ENCODE measurements around the gene BRMS1L. TPM values are rescaled to one million over a fixed set of nuclear protein-coding genes. Genes with fewer than 3 reads are reported as not detected.
A peak's percentile ranks its signal among the peaks of the same experiment; 100 is the strongest.

BRMS1L gene
- total RNA-seq, 6 experiments from 2014 or later: 7.1 to 10.1 (median 8.4) TPM

DNA sequence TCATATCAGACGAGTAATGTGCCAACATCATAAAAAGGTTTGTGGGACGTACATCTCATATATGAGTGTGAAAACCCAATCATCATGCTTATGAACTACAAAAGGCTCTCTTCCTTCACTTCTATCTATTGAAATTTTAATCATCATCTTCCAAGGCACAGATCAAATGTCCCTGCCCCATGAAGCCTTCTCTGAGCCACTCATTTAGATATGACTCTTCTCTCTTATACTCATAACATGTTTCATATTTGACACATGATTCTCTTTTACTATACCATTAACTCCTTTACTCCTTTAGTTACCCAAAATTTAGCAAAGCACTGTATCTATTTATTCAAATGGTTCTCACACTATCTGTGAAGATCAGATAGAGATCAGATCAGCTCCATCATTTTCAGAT lies 39.3 kb upstream of the BRMS1L start:
- H3K4me1 Mint-ChIP-seq (ENCODE audit: low read depth): peaks cover 10% of the 10 kb centered on the region
- 0 out of 2 replicates have a peak, but pooled peaks cover 10% of the 10 kb centered on the region for H3K36me3 Mint-ChIP-seq (ENCODE audit: low read depth)
- H3K4me3 Mint-ChIP-seq: no peak overlapping the region
- DNase-seq: no peak
- TF ChIP-seq, protein P1, sequence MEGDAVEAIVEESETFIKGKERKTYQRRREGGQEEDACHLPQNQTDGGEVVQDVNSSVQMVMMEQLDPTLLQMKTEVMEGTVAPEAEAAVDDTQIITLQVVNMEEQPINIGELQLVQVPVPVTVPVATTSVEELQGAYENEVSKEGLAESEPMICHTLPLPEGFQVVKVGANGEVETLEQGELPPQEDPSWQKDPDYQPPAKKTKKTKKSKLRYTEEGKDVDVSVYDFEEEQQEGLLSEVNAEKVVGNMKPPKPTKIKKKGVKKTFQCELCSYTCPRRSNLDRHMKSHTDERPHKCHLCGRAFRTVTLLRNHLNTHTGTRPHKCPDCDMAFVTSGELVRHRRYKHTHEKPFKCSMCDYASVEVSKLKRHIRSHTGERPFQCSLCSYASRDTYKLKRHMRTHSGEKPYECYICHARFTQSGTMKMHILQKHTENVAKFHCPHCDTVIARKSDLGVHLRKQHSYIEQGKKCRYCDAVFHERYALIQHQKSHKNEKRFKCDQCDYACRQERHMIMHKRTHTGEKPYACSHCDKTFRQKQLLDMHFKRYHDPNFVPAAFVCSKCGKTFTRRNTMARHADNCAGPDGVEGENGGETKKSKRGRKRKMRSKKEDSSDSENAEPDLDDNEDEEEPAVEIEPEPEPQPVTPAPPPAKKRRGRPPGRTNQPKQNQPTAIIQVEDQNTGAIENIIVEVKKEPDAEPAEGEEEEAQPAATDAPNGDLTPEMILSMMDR (IDR thresholded peaks at IDR 0.05): no peak
- H3K9me3 Mint-ChIP-seq: peaks cover 2% of the 10 kb centered on the region; the same call in 1 of the 2 replicates
- no peak overlapping the region for H3K27ac Mint-ChIP-seq
- no peaks in the 10 kb centered on the region; the same call in 1 of the 2 replicates for H3K27me3 Mint-ChIP-seq (ENCODE audit: insufficient read depth)

DNA sequence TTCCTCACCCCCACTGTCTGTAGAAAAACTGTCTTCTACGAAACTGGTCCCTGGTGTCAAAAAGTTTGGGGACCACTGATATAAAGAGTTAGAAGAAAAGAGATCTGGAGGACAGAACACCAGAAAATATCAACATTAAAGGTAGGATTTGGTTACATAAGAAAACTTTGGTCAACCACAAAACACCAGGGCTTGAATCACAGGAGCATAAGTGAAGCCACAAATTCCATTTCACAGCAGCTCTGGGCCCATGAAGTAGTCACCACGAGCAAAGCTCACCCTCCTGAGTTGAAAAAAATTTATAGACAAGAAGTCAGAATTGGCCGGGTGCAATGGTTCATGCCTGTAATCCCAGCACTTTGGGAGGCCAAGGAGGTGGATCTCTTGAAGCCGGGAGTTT lies 36.5 kb upstream of the BRMS1L start:
- H3K36me3 Mint-ChIP-seq (ENCODE audit: low read depth): 0 out of 2 replicates have a peak, but pooled peaks cover 10% of the 10 kb centered on the region
- H3K4me1 Mint-ChIP-seq (ENCODE audit: low read depth): peaks cover 10% of the 10 kb centered on the region
- H3K4me3 Mint-ChIP-seq: no peak overlapping the region
- no peaks in the 10 kb centered on the region for H3K9me3 Mint-ChIP-seq
- no peak overlapping the region for H3K27ac Mint-ChIP-seq
- TF ChIP-seq, protein P1 (IDR thresholded peaks at IDR 0.05): no peak
- DNase-seq: peak; percentile 57
- H3K27me3 Mint-ChIP-seq (ENCODE audit: insufficient read depth): peaks cover 2% of the 10 kb centered on the region; the same call in 1 of the 2 replicates

DNA sequence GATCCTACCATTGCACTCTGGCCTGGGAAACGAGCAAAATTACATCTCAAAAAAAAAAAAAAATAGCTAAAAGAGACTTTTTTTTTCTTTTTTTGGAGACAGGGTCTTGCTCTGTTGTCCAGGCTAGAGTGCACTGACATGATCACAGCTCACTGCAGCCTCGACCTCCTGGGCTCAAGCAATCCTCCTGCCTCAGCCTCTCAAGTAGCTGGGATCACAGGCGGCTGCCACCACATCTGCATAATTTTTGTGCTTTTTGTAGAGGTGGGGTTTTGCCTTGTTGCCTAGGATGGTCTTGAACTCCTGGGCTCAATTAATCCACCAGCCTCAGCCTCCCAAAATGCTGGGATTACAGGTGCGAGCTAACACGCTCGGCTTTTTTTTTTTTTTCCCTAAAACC lies 28.3 kb upstream of the BRMS1L start:
- peaks cover 3% of the 10 kb centered on the region for H3K4me1 Mint-ChIP-seq (ENCODE audit: low read depth)
- TF ChIP-seq, protein P1 (IDR thresholded peaks at IDR 0.05): no peak
- H3K4me3 Mint-ChIP-seq: no peak overlapping the region
- DNase-seq: no peak
- no peaks in the 10 kb centered on the region for H3K9me3 Mint-ChIP-seq
- H3K36me3 Mint-ChIP-seq (ENCODE audit: low read depth): no peaks in the 10 kb centered on the region
- no peak overlapping the region for H3K27ac Mint-ChIP-seq
- no peaks in the 10 kb centered on the region for H3K27me3 Mint-ChIP-seq (ENCODE audit: insufficient read depth)

DNA sequence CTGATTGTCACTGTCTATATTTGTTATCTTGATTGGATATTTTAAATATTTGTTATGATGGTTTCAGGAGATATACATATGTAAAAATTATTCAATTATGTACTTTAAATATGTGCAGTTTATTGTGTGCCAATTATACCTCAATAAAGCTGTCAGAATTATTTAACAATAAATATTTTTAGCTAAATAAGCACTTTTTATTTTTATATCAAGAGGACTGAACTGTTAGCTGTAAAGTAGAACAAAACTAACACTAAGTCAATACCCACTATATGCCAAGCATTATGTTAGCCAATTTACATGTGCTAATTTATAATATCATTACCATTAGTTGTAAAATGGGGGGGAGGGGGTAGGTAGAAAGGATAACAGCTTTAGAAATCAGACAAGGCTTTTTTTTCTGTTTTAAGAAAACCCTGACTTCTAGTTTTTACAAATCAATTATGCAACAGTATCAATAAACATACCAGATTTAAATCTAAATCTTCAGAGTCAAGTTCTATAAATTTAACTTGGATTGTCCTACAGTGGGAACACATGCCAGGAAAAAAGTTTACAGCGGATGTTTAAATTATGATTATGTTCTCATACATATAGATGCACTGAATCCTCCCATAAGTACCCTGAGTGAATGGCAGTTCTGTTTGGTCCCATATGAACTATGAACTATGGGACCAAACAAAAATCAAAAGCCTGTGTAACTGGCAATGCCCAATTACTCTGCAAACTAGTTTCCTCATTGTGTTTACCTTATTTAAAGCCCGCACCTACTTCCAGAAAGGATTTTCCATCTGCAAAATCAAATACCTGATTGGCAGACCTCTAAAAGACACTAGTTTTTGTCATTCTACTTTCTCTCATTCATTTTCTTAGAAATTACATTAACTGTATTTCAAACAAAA lies 19.9 kb upstream of the BRMS1L start:
- Mint-ChIP-seq H3K27me3 (ENCODE audit: insufficient read depth) (no peaks in the 10 kb centered on the region), H3K4me1 (ENCODE audit: low read depth) (peaks cover 30% of the 10 kb centered on the region), H3K9me3 (no peaks in the 10 kb centered on the region), H3K36me3 (ENCODE audit: low read depth) (no peaks in the 10 kb centered on the region; the same call in 1 of the 2 replicates), H3K27ac (no peak overlapping the region), H3K4me3 (peak overlapping the region; percentile 96)
- TF ChIP-seq, protein P1 (IDR thresholded peaks at IDR 0.05): no peak
- no peak for DNase-seq

DNA sequence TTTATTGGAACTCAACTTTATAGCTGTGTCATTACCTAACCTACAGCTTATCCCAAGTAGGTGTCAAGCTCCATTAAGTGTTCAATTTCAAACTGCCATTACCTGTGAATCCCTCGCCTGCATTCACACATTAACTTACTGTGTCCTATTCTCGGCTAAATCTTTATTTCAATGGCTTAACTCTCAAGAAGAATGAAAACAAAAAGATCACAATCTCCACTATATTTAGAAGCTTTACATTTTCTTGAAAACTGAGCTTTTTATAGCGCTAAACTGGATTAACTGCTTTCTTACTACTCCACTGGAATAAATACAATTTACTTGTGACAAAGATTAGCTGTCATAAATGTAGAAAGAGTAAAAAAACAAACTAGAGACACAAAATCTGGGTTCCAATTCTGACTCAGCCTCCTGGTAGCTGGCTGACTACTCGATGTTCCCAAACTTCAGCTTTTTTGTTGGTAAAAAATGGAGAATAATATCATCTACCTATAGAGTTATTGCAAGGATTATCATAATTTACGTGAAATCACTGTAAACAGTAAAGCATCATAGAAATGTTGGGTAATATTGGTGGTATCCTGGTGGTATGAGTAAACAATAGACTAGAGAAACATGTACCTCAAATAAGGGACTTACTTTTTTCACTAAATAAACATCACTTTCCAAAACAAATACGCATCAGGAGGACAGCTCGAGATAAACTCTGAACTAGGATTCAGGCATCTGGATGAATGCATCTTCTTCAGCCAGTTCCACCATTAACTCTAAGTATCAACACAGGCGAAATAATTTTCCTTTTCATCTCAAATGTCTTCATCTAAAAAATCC lies 18.8 kb upstream of the BRMS1L start:
- TF ChIP-seq, protein P1 (IDR thresholded peaks at IDR 0.05): no peak

More for the DNA sequence above, 18.8 kb upstream of the BRMS1L start:
- Mint-ChIP-seq H3K9me3 (no peaks in the 10 kb centered on the region), H3K4me1 (ENCODE audit: low read depth) (peaks cover 30% of the 10 kb centered on the region), H3K36me3 (ENCODE audit: low read depth) (no peaks in the 10 kb centered on the region; the same call in 1 of the 2 replicates), H3K27ac (peak overlapping the region; percentile 32; the same call in 1 of the 2 replicates), H3K27me3 (ENCODE audit: insufficient read depth) (no peaks in the 10 kb centered on the region), H3K4me3 (peak overlapping the region; percentile 96)
- DNase-seq: no peak

Measured in HFFc6 (cell line).